HG03354 (cell line): ENCODE measurements around the gene ASIC2.

Experiments used
- ATAC-seq: cut with Tn5 transposase; IDR thresholded peaks from one replicate; pipeline ENCODE4 v1.9.1; 2021; ENCODE audit warnings: mild to moderate bottlenecking; ENCODE audit not compliant: unreplicated experiment, poor library complexity, severe bottlenecking

The ASIC2 gene

DNA sequence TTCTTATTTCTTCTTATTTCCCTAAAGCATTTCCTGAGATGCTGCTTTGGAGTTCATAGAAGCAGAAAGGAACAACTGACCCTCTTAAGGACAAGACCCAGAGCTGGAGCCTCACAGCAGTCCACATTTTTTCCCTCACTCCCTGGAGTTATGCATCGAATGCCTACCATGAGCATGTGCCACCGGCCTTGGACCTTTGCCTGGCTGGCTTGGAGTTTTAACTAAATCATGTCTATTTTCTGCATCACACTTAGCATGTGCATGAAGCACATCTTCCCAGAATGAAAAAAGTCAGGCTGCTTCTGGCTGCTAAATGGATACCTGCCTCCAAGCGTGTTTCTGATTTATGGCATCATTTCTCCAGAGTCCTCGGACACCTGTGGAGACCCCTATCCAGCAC is 196.9 kb downstream of the ASIC2 start:
- no peak for ATAC-seq

DNA sequence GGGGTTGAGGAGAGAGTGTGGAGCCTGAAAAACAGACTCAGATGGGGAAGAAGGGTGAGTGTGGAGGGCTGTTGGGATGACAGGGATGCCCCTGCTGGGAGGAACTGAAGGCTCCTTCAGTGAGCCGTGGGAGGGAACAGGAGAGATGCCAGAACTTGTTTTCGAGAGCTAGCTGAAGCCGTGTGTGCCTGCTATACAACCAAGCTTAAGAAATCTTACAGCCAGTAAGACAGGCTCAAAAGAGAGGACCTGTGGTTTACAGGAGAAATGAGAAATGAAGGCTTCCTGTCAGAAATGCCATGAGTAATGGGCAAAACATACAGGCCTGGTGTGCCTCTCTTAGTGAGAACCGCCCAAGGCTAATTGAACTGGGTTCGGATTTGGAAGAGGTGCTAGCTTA is 201.8 kb downstream of the ASIC2 start:
- ATAC-seq, result no peak

DNA sequence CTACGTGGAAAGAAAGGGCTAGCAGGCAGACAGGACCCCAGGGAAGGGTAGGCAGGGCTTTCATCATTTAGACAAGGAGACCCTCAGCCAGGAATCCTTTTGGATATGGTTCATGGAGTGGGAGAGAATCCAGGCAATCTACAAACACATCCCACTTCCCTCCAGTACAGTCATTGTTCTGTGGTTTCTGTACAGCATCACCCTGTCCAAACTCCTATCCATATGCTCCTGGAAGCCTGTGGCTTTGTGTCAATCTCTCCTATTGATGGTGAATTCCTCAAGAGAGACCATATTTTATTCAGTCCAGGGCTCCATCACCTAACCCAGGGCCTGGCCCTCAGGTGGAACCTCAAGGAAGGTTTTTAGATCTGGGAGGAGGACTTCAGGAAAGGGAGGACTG is 202.3 kb downstream of the ASIC2 start:
- no peak for ATAC-seq

DNA sequence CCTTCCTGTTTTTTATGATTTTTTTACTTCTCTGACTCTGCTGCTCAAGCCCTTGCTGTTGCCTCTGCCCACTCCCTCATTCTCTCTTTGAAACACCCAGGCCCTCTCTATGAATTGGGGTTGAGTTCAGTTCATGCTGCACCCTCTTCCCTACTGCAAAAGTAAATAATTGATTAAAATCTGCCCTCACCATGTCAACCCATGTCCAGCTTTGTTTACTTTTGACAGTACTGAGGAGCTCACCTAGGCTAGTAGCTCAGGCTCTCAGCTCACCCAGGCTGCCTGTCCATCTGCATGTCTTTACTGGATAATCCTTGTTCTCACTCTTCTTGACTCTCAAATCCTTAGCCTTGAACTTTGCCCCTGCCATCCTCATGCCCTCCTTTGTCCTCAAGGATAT is 206.2 kb downstream of the ASIC2 start:
- ATAC-seq, result no peak

DNA sequence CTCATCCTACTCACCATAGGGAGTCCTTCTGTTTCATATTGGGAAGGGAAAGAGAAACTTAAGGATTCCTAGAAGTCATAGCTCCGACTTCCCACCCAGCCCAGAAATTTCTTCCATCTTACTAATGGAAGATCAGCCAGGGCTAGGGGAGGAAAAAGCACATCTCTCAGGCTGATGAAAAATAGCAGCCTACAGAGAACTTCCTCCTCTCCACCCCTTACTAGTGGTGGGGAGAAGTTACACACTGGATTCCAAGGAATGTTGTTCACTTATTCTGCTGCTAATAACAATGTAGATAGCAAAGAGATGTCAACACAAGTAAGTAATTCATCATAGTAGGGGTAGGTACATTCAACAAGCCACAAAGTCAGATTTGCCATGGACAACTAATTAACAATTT is 207.1 kb downstream of the ASIC2 start:
- no peak for ATAC-seq

DNA sequence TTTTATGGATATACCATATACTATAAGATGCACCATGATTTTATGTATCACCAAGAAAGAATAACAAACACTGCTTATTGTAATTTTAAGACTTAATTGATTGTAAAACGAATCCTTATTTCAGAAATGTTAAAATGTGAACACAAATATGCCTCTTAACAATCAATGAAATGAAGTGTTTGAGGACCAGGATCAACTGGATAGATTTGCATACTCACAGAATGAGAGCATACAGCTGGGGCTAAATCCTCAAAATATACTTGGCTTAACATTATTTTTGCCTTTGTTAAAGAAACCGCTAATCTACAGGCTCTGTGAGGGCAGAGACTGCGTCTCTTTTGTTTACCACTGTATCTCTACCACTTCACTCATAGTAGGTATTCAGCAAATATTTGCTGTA is 207.8 kb downstream of the ASIC2 start:
- no peak for ATAC-seq

DNA sequence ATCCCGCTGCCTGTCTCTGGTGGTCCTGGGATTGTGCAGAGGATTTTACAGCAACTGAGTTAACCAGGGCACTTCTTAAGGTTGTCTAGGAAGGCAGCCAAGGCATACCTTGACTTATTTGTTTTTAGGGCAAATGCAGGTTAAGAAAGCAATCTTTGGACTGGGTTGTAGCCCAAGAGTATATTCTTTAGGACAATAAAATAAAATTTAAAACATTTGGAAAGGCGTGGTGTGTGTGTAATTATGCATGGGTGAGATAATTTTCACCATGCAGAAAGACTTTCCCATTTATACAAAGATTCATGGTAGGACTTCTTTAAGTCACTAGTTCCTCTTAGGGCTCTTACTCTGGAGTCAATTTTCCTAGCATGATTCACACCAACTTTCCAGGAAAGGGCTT is 208.3 kb downstream of the ASIC2 start:
- ATAC-seq, result no peak

DNA sequence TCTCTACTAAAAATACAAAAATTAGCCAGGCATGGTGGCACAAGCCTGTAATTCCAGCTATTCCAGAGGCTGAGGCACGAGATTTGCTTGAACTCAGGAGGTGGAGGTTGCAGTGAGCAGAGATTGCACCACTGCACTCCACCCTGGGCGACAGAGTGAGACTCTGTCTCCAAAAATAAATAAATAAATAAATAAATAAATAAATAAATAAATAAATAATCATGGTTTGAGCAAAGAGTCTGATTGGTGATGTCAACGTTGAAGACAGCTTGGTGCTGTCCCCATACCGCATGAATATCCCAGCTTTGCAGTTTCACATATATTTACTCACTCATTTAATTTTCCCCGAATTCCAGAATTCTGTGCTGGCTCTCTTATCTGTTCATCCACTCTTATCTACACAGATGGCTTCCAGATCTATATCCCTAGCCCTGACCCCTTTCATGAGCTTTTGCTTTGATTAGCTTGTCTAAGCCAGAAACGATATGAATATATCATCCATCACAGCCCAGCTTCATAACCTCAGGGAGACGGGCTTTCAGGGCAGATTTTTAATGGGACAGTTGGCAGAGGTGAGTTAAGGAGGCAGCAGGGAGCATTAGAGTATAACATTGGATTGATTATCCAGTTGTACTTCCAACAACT is 210.4 kb downstream of the ASIC2 start:
- no peak for ATAC-seq

DNA sequence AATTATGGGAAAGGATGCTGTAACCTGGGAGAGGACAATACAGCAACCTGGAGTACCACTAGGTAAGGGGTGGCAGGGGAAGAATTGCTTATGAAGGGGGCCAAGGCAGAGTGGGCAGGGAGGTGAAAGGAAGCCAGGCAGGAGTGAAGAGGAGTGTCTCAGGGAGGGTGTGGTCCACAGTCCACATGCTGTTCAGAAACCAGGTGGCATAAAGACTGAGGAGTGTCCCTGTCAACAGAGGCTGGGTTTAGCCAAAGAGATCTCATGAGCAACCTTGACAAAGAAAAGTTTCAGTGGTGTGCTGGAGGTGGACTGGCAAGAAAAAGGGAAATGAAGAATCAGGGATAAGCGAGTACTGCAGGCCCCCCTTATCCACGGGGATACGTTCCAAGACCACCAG is 213.0 kb downstream of the ASIC2 start:
- no peak for ATAC-seq

DNA sequence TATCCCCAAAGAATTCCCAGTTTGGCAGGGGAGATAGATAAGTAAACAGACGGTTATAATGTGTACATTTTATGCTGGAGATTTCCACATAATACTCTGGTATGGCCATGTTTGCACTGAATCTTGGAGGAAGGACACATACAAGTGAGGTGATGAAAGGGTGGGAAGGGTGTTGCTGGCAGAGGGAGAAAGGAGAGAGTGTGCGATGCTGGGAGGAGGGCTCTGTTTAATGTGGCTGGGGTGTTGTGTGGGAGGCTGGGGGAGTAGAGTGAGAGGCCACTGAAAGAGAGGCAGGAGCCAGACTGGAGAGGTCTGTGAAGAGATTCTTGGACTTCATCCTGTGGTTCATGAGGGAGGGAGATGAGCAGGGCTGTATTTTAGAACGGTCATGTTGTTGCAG is 213.9 kb downstream of the ASIC2 start:
- no peak for ATAC-seq

DNA sequence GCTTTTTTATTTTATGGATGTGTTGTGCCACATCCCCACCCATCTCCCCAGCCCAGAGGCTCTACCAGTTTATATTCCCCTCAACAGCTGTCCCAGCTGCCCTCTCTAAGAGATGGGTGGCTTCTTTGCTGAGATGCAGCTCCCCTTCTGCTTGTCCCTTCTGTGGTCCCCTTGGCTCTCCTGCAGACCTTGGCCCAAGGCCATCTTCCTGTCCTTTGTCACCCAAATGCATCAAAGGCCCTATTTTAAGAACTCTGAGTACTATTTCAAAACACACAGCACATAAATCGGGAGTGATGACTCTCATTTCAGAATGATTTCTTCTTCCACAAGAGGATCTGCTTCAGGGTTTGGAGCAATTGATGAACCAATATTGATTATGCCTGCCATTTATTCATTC is 216.1 kb downstream of the ASIC2 start:
- no peak for ATAC-seq

DNA sequence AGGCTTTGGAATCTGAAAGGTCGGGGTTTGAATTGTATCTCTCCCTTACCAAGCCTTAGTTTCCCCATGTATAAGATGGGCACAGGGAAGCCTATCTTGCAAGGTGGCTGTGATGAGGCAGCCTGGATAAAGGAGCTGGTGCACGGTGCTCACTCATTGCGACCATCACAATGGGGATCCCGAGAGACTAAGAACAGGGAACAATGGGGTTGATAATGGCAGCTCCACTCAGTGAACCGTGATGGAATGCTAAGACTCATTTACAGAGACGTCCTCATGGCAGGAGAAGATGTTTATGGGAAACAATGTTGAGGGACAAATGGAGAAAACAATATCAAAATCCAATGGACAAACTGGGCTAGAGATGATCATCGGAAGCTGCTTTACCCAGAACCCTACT is 219.7 kb downstream of the ASIC2 start:
- no peak for ATAC-seq

DNA sequence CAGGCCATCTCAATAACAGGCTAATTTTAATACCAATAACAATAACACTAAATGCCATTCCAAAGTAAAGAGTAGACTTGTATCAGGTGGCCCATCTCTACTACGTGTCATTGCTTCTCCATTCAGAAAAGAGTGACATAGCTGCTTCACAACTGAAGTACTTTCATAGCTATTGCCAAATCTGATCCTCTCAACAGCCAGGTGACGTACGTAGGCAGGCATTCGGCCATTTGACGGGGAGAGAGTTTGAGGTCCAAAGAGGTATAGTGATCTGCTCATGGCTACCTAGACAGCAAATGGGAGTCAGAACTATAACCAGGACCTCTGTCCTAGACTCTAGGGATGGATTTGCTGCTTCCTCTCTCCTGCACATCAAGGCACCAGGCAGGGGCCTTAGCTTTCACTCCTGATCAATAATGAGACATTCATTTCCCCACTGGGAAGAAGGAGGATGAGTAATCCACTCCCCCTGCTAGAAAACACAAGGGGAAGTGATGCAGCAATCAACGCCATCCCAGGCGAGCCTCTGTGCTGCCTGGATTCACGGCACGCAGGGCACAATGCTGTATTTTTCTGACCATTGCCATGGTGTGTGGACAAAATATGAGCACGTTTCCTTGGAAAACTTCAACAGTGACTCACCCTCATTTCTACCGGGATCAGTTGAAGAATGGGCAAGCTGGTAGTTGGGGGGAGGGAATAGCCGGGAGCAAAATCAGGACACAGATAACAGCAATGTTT is 220.5 kb downstream of the ASIC2 start:
- no peak for ATAC-seq

DNA sequence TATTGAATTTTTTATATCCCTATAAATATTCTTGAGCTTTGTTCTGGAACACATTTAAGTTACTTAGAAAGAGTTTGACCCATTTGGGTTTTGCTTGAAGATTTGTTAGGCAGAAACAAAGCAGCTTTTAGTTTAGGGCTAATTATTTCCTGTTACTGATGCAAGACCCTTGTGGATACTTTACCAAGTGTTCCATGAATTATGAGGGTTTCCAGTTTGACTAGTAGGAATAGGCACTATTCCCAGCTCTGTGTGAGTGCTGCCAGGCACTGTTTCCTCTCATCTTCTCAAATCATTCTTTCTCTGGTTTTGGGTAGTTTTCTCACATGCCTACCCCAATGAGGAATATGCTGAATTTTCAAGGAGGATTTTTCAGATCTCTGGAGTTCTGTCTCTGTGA is 221.4 kb downstream of the ASIC2 start:
- no peak for ATAC-seq

DNA sequence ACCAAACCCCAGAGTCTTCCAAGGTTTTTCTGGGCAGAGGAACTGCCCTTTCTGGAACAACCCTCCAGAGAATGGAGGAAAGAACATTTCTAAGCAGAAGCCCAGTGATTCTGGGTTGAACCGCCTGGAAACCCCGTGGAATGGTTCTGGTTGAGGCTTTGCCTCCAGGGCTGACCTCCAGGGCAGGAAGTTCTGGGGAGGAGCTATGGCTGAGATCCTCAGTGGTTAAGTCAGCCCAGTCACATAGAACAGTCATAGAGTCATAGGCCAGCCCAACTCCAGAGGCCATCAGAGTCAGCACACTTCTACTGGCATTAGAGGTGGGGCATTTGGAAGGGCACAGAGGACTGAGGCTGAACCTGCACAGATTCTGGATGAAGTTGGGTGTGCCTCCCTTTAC is 235.5 kb downstream of the ASIC2 start:
- ATAC-seq, result no peak

DNA sequence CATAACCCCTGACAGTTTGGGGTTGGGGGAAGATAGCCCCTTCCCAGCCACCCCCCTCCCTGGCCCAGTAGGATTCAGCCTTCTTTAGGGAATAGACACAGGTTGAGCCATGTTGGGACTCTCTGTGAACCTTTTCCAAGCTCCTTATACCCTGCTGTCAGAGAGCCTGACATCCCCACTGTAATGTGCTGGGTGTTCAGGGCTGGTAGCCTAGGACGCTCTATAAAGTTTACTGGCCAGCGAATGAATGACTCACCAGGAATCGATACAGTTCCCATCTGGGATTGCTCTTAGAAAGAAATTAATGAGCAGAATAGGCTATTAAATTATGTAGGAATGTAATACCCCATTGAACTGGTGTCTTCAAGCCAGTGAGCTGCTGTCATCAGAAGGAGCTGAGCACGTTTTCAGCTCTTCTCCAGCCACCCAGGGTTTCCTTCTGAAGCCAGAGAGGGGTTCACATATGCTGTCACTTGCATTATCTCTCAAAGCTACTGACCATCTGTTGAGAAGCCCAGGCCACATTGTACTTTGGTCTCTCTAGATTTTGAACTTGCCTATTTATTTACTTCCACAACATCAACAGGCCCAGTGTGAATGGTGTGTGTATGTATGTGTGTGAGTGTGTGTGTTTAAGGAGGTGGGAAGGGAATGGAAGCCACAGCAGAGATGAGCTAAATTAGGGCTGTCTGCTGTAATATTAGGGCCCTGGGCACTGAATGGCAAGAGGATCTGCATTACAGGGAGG is 236.5 kb downstream of the ASIC2 start:
- no peak for ATAC-seq

DNA sequence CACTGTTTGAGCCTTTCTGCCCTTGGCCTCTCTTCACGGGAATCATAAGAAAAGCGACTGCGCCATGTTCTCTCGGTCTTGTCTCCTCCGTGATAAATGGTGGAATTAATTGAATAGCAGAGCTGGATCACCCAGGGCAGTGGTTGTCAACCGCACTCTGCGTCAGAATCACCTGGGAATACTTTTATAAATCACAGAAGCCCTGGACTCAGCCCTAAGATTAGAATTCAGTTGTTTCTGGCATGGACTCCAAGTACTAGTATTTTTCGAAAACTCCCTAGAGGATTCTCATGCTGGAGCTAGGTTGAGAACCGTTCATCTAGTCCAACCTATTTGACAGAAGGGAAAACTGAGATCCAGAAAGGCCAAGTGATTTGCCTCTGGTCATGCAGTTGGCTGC is 237.3 kb downstream of the ASIC2 start:
- ATAC-seq, result no peak

DNA sequence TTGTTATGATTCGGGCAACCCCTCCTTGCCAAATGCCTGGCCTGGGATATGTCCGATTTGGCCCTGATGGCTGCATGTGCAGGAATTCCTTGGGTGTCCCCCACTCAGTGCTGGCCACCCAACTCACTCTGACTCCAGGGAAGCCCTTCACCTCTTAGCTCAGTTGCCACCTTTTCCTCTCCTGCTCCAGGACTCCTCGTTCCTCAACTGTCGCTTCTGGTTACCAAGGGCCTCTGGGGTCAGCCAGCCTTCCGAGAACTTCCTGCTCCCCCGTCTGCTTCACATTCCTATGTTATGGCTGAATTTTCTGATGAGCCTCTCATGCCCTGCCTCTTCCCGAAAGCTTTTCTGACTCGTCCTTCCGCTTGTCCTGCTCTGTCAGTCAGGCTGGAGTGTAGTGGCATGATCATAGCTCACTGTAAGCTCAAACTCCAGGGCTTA is 237.9 kb downstream of the ASIC2 start:
- ATAC-seq, result no peak

DNA sequence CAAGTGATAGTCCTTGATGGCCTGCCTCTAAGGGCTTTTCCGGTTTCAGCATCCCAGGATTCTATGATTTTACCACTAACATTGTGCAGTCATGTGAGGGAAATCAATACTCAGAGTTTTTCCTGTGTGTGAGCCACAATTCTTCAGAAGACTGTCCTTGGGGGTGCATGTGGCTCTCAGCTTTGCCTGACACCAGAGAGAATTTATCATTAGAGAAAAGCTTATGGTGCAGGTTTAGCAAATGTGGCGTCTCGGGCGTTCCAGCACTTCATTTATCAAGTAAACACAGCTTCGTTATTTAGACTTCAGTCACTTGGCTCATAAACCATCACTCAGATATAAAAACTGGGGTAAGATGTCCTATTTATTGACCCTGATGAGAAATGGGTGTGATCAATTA is 238.7 kb downstream of the ASIC2 start:
- no peak for ATAC-seq

DNA sequence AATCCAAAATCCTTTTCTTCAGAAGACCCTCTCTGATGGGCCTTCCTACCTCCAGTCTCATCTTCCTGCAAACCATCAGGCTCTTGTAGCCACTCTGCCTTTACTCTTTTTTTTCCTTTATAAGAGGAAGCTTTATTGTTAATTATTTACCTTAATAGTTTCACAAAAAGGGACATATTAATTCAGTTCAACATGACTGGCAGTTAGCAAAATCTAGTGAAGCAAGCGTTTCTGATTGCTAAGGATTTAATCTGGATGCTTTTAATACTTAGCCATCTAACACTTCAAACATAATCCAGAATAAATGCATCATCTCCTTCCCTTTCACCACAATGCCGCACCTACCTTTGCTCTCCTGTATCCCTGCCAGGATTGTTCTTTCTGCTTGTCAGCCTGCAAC is 239.4 kb downstream of the ASIC2 start:
- no peak for ATAC-seq

DNA sequence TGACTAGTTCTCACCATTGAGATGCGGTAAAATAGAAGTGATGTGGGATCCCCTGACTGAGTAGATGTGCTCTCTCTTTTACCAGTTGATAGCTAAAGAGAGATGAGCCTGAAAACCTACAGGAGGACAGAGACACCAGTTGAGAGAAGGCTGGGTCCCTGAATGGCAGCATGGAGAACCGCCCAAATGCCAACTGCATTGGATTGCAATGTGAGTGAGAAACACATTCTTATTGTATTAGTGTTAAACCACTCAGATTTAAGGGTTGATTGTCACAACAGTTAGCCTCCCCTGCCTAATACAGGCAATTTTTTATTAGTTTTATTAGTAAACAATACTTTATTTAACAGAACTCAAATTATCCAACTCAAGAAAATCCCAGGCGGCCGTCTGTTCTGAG is 240.2 kb downstream of the ASIC2 start:
- ATAC-seq, result no peak
